H1 (cell line): ENCODE results near the gene GPR15LG.

Source experiments
- GABPA ChIP-seq: IDR thresholded peaks from 2 replicates; pipeline ENCODE4 v1.6.1; 2011; ENCODE audit warnings: mild to moderate bottlenecking, low read length, moderate library complexity, borderline replicate concordance; ENCODE audit not compliant: insufficient read depth
- NRF1 ChIP-seq: IDR thresholded peaks from 2 replicates; pipeline ENCODE4 v1.6.1; 2011; ENCODE audit warnings: mild to moderate bottlenecking, low read depth, low read length, improper control_type of control experiment
- POLR2A ChIP-seq, 2 experiments: IDR thresholded peaks; 1 replicate in 1 of 2; 2 replicates in 1 of 2; pipeline ENCODE4 v1.6.1; 2011; ENCODE audit warnings: low read depth in 2 of 2, low read length in 2 of 2, mild to moderate bottlenecking in 2 of 2; ENCODE audit errors: control extremely low read depth in 1 of 2
- POLR2AphosphoS5 ChIP-seq: IDR thresholded peaks from 2 replicates; pipeline ENCODE4 v1.6.1; 2011; ENCODE audit warnings: low read depth, low read length
- SP1 ChIP-seq: IDR thresholded peaks from 2 replicates; pipeline ENCODE4 v1.6.1; 2011; ENCODE audit warnings: low read depth, low read length
- YY1 ChIP-seq: IDR thresholded peaks from 2 replicates; pipeline ENCODE4 v1.6.1; 2011; ENCODE audit warnings: low read depth, mild to moderate bottlenecking, low read length
- TF ChIP-seq, protein P1 (sequence below), 3 experiments: IDR thresholded peaks; 1 replicate in 2 of 3; 2 replicates in 1 of 3; pipeline versions ENCODE4 v1.5.1 to v1.6.1; 2011; ENCODE audit warnings: low read length in 3 of 3, mild to moderate bottlenecking in 3 of 3, inconsistent platforms in 2 of 3, low read depth in 1 of 3, moderate library complexity in 1 of 3; ENCODE audit not compliant: insufficient read depth in 1 of 3; ENCODE audit errors: control extremely low read depth in 1 of 3
- TF ChIP-seq, protein P2 (sequence below): IDR thresholded peaks from 2 replicates; pipeline ENCODE4 v1.6.1; 2011; ENCODE audit warnings: low read length, improper control_type of control experiment

DNA sequence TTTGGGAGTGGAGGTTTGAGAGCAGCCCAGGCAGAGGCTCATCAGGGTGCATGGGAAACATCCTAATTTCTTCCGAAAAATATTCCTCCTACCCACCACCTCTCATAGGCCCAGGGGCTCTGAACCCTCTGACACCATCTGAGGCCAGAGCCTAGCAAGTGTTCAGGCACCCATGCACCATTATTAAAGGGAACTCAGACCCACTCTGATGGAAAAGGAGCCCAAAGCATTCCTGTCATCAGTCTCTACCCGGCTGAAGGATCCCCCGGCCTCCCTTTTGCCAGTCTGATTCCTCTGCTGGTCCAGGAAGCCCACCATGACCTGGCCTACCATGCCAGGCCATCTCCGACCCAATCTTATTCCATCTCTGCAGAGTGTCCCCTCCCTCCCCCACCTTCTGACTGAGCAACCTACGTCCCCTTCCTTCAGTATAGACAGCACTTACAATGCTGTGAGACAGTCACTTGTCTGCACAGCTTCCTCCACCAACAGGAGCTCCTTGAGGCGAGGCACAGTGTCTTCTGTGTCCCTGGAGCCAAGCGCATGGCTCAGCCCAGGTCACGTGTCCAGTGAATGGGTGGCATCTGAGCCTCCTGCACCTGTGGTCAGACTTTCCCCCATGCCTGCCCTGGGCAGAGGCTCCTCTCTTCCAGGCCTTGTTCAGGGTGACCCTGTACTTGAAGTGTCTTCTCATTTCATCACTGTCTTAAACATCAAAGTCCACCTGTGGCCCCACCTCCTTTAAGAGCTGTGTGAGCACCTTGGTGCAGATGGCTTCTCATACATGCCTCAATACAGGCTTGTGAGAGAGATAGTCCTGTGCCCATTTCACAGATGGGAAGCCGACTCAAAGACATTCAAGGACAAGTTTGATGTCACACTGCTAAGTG, 889 bp upstream of the GPR15LG start:
- TF ChIP-seq, protein P1, sequence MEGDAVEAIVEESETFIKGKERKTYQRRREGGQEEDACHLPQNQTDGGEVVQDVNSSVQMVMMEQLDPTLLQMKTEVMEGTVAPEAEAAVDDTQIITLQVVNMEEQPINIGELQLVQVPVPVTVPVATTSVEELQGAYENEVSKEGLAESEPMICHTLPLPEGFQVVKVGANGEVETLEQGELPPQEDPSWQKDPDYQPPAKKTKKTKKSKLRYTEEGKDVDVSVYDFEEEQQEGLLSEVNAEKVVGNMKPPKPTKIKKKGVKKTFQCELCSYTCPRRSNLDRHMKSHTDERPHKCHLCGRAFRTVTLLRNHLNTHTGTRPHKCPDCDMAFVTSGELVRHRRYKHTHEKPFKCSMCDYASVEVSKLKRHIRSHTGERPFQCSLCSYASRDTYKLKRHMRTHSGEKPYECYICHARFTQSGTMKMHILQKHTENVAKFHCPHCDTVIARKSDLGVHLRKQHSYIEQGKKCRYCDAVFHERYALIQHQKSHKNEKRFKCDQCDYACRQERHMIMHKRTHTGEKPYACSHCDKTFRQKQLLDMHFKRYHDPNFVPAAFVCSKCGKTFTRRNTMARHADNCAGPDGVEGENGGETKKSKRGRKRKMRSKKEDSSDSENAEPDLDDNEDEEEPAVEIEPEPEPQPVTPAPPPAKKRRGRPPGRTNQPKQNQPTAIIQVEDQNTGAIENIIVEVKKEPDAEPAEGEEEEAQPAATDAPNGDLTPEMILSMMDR (IDR thresholded peaks at IDR 0.05; ENCODE audit: control extremely low read depth in 1 of 3, insufficient read depth in 1 of 3, low read depth in 1 of 3, low read length in 3 of 3), result no peak
- TF ChIP-seq POLR2AphosphoS5 (no peak), GABPA (no peak), YY1 (no peak), NRF1 (no peak), SP1 (no peak), POLR2A (IDR thresholded peaks at IDR 0.05; ENCODE audit: control extremely low read depth in 1 of 2, low read depth in 2 of 2, low read length in 2 of 2) (no peak)
- TF ChIP-seq, protein P2, sequence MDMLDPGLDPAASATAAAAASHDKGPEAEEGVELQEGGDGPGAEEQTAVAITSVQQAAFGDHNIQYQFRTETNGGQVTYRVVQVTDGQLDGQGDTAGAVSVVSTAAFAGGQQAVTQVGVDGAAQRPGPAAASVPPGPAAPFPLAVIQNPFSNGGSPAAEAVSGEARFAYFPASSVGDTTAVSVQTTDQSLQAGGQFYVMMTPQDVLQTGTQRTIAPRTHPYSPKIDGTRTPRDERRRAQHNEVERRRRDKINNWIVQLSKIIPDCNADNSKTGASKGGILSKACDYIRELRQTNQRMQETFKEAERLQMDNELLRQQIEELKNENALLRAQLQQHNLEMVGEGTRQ, result no peak
